ENCODE results near the gene SPTBN5.

- TF ChIP-seq EZH2phosphoT487 (IDR thresholded peaks at IDR 0.05; ENCODE audit: borderline replicate concordance, low read depth, low read length), result no peak
- no peak for TF ChIP-seq CTCF (conservative IDR thresholded peaks at IDR 0.05; ENCODE audit: low read length)
Observed at GRCh38 chr15:41930867-41931222, 37.0 kb upstream of the SPTBN5 start.
